Measurements from ENCODE around the gene ILF2.

Gene ILF2

DNA sequence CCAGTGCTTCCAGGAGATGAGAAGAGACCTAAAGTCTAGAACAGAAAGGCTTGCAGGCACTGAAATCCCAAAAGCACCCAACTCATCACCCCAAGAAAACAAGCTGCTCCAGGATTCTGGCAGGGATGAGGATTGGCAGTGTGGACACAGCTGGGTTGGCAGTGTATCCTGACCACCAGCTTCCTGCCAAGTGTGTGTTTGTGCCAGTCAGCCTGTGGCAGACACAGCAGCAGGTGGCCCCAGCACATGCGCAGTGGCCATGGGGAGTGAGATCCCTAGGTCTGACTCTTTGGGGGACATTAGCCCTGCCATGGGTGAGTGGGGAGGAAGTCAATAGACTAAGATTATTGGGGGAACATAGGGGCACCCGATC is 20.9 kb downstream of the ILF2 start:
- no peak overlapping the region for H3K4me3 ChIP-seq (ENCODE audit: control insufficient read depth, low read depth, low read length)
- no peak for DNase-seq (ENCODE audit: low read depth)
- TF ChIP-seq, protein P1, sequence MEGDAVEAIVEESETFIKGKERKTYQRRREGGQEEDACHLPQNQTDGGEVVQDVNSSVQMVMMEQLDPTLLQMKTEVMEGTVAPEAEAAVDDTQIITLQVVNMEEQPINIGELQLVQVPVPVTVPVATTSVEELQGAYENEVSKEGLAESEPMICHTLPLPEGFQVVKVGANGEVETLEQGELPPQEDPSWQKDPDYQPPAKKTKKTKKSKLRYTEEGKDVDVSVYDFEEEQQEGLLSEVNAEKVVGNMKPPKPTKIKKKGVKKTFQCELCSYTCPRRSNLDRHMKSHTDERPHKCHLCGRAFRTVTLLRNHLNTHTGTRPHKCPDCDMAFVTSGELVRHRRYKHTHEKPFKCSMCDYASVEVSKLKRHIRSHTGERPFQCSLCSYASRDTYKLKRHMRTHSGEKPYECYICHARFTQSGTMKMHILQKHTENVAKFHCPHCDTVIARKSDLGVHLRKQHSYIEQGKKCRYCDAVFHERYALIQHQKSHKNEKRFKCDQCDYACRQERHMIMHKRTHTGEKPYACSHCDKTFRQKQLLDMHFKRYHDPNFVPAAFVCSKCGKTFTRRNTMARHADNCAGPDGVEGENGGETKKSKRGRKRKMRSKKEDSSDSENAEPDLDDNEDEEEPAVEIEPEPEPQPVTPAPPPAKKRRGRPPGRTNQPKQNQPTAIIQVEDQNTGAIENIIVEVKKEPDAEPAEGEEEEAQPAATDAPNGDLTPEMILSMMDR (IDR thresholded peaks at IDR 0.05; ENCODE audit: control insufficient read depth, insufficient read depth, low read depth, low read length, missing control alignments) = no peak

- no peak for DNase-seq (ENCODE audit: low read depth)
- H3K4me3 ChIP-seq (ENCODE audit: control insufficient read depth, low read depth, low read length) = no peak overlapping the region
- TF ChIP-seq, protein P1 (IDR thresholded peaks at IDR 0.05; ENCODE audit: control insufficient read depth, insufficient read depth, low read depth, low read length, missing control alignments) = no peak
Measured at GRCh38 chr1:153649137-153649862, 21.5 kb downstream of the ILF2 start.

DNA sequence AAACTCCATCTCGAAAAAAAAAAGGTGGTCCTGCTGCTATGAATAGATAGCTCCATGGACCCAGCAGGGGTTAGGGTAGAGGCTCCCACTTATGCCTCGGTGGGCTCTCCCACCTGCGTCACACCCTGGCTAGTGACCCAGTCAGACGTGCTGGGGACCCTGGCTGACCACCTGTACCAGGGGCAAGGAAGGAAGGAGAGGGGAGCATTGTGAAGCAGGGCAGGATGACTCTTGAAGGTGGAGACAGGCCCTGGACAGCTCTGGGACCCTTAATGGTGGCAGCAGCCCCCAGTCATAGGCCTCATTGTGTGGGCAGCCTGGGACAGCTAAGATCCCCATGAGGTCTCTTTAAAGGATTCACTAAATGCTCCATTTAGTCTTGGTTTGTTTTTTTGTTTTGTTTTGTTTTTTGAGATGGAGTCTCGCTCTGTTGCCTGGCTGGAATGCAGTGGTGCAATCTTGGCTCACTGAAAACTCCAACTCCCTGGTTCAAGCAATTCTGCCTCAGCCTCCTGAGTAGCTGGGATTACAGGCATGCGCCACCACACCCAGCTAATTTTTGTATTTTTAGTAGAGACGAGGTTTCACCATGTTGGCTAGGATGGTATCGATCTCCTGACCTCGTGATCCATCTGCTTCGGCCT is 22.7 kb downstream of the ILF2 start:
- TF ChIP-seq, protein P1 (IDR thresholded peaks at IDR 0.05; ENCODE audit: control insufficient read depth, insufficient read depth, low read depth, low read length, missing control alignments) = no peak
- DNase-seq (ENCODE audit: low read depth) = no peak
- H3K4me3 ChIP-seq (ENCODE audit: control insufficient read depth, low read depth, low read length) = no peak overlapping the region

- H3K4me3 ChIP-seq (ENCODE audit: control insufficient read depth, low read depth, low read length) = no peak overlapping the region
- DNase-seq (ENCODE audit: low read depth) = no peak
- TF ChIP-seq, protein P1 (IDR thresholded peaks at IDR 0.05; ENCODE audit: control insufficient read depth, insufficient read depth, low read depth, low read length, missing control alignments) = no peak
Measured at GRCh38 chr1:153647346-153647714, 23.5 kb downstream of the ILF2 start.

- no peak overlapping the region for H3K4me3 ChIP-seq (ENCODE audit: control insufficient read depth, low read depth, low read length)
- TF ChIP-seq, protein P1 (IDR thresholded peaks at IDR 0.05; ENCODE audit: control insufficient read depth, insufficient read depth, low read depth, low read length, missing control alignments) = no peak
- DNase-seq (ENCODE audit: low read depth) = no peak
Measured at GRCh38 chr1:153646672-153647345, 24.0 kb downstream of the ILF2 start.

GRCh38 chr1:153643816-153644215 is 27.0 kb downstream of the ILF2 start:
- no peak overlapping the region for H3K4me3 ChIP-seq (ENCODE audit: control insufficient read depth, low read depth, low read length)
- DNase-seq (ENCODE audit: low read depth) = no peak
- TF ChIP-seq, protein P1 (IDR thresholded peaks at IDR 0.05; ENCODE audit: control insufficient read depth, insufficient read depth, low read depth, low read length, missing control alignments) = no peak
